T1000 (cell line): ENCODE results near the gene TLE2.

Experiments used
- DNase-seq: peaks from one replicate; lab custom pipeline; 2025; ENCODE audit warnings: mixed read lengths; lab: John Stamatoyannopoulos, UW

Gene TLE2

GRCh38 chr19:3029065-3029923 lies at the start of gene TLE2:
TLE2 (minus strand) TSS chr19:3029280; CDS start chr19:3028904, 376 bp downstream.
- no peak for DNase-seq

GRCh38 chr19:3075605-3076431 lies 46.7 kb upstream of the TLE2 start:
- DNase-seq: no peak

- DNase-seq: no peak
These were observed 45.0 kb upstream of the TLE2 start for GRCh38 chr19:3073931-3074595.

GRCh38 chr19:3073159-3073563 lies 44.1 kb upstream of the TLE2 start:
- DNase-seq: no peak

DNA sequence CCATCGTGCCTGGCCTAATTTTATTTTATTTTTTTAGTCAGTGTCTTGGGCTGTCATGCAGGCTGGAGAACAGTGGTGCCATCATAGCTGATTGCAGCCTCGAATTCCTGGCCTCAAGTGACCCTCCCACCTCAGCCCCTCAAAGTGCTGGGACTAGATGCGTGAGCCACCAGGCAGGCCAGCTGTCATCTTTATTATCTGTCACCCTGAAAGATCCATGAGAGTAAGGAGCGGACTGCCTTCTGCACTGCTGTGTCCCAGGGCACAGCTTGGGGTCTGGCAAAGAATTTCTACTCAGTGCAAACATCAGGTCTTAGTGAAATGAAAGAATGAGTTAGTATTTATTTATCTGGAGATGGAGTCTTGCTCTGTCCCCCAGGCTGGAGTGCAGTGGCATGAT lies 42.7 kb upstream of the TLE2 start:
- DNase-seq: no peak

- no peak for DNase-seq
These were observed 39.0 kb upstream of the TLE2 start for GRCh38 chr19:3068071-3068470.

- no peak for DNase-seq
These were observed 38.5 kb upstream of the TLE2 start for GRCh38 chr19:3067563-3067962.

DNA sequence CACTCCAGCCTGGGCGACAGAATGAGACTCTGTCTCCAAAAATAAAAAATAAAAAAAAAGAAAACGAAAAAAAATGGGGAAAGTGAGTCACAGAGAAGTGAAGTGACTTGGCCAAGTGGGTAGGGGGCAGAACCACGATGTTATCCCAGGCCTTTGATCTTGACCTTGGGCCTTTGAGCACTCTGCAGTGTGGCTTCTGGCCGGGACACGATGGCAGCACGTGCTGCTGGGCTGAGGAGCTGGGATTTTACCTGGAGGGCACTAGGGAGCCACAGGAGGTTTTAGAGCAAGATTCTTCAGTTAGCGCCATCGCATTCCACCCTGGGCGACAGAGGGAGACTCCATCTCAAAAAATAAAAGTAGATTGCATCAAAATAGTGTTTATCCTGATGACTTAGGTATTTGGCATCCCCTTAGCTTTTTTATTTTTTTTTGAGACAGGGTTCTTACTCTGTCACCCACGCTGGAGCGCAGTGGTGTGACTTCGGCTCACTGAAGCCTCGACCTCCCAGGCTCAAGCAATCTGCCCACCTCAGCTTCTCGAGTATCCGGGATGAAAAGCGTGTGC lies 37.5 kb upstream of the TLE2 start:
- DNase-seq: no peak

DNA sequence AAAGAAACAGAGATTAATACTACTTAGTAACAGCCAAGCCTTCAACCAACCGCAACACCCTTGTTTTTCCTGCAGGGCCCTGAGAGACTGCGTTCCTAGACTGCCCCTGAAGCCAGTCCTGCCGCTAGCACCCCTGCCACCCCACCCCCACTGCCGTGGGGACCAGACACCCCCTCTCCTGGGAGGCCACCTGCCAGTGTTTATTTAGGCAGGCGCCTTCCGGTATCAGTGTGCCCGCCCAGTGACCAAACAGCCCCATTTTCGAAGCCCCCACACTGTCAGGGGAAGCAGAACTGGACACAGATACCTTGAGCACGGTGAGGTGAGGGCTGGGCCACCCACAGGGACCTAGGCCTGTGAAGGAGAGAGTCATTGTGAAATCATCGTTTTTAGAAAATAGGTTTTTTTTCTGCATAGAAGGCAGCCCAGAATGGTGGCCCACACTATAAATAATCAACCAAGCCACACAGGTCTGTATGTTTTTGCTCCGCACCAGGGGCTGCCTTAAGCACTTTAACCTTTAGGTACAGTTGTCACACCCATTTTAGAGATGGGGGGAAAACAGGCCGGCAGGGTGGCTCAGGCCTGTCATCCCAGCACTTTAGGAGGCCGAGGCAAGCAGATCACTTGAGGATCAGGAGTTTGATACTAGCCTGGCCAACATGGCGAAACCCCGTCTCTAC lies 36.7 kb upstream of the TLE2 start:
- DNase-seq: no peak

- DNase-seq: no peak
These were observed 34.9 kb upstream of the TLE2 start for GRCh38 chr19:3064011-3064330.

- no peak for DNase-seq
These were observed 33.4 kb upstream of the TLE2 start, which contains the start of gene TLE5 for GRCh38 chr19:3062165-3063105. TLE5 (minus strand) TSS chr19:3062495; CDS start chr19:3062200, 295 bp downstream.

DNA sequence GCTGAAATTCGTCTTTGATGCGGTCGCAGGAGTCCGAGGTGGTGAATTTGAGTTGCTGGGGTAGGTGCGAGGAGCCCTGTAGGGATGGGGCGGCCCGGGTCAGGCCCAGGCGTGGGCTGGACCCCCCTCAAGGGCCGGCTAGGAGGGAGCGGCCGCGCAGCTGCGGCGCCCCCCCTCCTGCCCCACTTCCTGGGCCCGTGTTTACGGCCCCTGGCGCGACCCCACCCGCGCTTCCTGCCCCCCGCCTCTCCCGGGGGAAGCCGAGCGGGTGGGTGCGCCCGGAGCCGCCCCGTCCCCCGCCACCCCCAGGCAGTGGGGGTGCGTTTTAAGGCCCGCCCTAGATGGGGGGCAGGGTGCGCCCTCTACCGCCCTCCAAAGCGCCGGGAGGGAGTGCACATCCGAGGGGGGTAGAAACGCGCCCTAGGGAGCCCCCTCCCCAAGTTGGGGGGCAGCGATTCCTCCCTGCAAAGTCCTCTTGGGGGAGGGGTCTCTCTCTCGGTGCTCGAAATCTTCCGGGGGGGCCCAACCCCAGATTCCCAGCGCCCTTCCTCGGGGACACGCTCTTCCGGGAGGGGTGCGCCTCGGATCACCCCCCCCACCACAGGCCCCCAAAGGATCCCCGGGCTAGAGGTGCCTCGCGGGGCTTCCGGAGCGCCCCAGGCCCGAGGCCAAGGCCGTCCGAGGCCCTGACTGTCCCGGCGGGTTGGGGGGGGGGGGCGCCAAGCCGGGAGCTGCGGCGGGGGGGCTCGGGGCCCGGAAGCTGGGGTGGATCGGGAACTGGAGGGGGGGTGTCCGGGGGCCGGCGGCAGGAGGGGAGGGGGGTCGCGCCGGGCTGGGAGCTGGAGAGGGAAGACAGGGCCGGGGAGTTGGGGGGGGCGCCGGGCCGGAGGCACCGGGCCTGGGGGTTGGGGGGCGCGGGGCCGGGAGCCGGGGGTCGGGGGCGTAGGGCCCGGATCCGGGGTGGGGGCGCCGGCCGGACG lies 32.4 kb upstream of the TLE2 start:
- DNase-seq: no peak

GRCh38 chr19:3060857-3061181 lies 31.7 kb upstream of the TLE2 start:
- no peak for DNase-seq

- DNase-seq: no peak
These were observed 30.6 kb upstream of the TLE2 start for GRCh38 chr19:3059653-3060052.

DNA sequence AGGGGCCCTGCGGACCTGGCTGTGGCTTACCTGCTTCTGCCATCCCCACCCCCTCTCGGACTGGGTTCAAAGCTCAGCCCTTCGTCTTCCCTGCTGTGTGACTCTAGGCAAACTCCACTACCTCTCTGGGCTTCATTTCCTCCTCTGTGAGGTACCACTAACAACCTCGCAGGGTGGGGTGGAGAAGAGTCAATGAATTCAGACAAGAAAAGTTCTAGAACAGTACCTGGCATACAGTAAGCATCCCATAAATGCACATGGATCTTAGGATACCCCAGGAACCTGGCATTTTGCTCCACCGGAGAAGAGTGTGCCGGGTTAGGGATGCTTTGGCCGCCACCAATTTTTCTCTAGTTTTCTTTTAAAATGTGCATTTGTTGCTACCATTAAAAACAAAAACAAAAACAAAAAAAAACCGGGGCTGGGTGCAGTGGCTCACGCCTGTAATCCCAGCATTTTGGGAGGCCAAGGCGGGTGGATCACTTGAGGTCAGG lies 29.8 kb upstream of the TLE2 start:
- DNase-seq: no peak

DNA sequence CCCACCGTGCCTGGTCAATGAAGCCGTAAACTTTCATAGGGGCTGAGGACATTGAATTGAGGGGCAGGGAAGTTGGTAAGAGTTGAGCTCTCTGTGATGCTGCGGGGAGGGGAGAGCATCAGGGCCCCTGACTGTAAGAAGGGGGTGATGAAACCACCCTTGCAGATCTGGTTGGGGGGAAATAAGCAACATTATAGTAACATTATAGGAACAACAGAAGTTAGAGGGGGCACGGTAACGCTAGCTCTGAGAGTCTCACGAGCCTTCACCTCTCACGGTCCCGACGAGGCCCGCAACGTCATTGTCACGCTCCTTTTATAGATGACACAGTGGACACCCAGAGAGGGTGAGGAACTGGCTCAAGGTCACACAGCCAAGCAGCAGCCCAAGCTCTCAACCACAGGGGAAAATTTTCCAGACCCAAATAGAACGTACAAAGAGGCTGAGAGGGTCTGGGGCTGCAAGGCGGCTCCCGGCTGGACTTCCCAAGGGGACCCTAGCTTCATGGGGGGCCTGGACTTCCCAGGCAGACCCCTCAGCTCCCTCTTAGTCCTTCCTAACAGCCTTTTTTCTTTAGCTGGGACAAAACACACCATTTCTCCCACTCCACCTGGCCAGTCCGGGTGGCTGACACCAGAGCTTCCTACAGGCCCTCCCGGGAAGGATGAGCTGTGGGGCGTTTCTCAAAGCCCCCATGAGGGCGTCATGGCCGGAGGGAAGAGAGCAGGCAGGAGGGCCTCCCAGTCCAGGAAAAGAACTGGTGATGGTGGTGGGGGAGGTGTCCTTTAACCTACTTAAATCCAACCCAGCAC lies 29.1 kb upstream of the TLE2 start:
- DNase-seq: no peak

GRCh38 chr19:3057275-3057714 lies 28.2 kb upstream of the TLE2 start:
- no peak for DNase-seq

GRCh38 chr19:3056417-3057088 lies 27.5 kb upstream of the TLE2 start:
- no peak for DNase-seq
